Cardiac fibroblast (primary cell): ENCODE data around the gene AK4.

Experiments
- DNase-seq, 2 donors: peaks; one replicate each; pipeline versions ENCODE4 v3.0.0 to v3.0.0-alpha.2; 2010; ENCODE audit warnings: low read depth in 2 of 2
- H3K4me3 ChIP-seq, 2 donors: replicated peaks in 1 of 2; 1 replicate in 1 of 2; 2 replicates in 1 of 2; pipeline ENCODE4 v1.5.1; 2011; ENCODE audit warnings: low read depth in 2 of 2, low read length in 2 of 2, mild to moderate bottlenecking in 2 of 2, moderate library complexity in 1 of 2
- TF ChIP-seq, protein P1 (sequence below): IDR thresholded peaks from one replicate; pipeline ENCODE4 v1.5.1; 2011; ENCODE audit warnings: low read depth, mild to moderate bottlenecking, low read length, inconsistent platforms

AK4 gene

GRCh38 chr1:65277605-65278347, 129.8 kb downstream of the AK4 start:
- TF ChIP-seq, protein P1, sequence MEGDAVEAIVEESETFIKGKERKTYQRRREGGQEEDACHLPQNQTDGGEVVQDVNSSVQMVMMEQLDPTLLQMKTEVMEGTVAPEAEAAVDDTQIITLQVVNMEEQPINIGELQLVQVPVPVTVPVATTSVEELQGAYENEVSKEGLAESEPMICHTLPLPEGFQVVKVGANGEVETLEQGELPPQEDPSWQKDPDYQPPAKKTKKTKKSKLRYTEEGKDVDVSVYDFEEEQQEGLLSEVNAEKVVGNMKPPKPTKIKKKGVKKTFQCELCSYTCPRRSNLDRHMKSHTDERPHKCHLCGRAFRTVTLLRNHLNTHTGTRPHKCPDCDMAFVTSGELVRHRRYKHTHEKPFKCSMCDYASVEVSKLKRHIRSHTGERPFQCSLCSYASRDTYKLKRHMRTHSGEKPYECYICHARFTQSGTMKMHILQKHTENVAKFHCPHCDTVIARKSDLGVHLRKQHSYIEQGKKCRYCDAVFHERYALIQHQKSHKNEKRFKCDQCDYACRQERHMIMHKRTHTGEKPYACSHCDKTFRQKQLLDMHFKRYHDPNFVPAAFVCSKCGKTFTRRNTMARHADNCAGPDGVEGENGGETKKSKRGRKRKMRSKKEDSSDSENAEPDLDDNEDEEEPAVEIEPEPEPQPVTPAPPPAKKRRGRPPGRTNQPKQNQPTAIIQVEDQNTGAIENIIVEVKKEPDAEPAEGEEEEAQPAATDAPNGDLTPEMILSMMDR, result no peak
- no peak overlapping the region for H3K4me3 ChIP-seq
- DNase-seq, result no peak

DNA sequence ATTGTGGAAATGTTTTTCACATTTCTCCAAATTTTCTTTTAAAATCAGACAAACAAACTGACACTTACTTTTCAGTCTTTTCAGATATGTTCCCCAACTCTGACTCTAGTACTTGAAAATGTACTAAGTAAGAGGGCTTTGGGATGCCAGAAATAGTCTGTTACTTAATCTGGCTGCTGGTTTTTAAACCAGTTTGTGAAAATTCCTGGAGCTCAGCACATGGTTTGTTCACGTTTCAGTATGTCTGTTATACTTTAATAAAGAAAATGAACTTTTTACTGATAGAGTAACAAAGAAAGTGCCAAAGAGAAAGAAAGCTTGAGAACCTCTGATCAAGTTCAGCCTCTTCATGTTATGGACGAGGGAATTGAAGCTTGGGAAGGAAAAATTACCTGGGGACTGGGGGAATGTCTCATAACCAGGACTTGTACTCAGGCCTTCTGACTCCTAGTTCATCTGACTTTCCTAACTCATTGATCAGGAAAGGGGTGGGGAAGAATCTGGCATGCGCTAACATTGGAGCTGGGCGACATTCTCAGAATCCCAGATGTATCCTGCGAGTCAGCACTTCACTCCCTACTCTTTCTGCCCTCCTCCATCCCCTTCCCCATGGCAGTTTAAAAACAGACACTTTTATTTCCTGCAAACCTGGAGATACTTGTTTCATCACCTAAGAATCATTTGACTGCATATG, 130.5 kb downstream of the AK4 start:
- no peak overlapping the region for H3K4me3 ChIP-seq
- TF ChIP-seq, protein P1, result no peak
- DNase-seq, result no peak

- no peak for DNase-seq
- TF ChIP-seq, protein P1, result no peak
- no peak overlapping the region for H3K4me3 ChIP-seq
Measured at GRCh38 chr1:65279070-65279779, 131.2 kb downstream of the AK4 start.
